Stimulated activated CD8-positive, alpha-beta memory T cell treated with anti-CD3 and anti-CD28 coated beads, Interleukin-15, amount 100 ng/mL, for 4 hours (primary cell): Measurements from ENCODE around the gene GNPTG.

Source experiments
- DNase-seq, 2 donors: peaks; one replicate each; pipeline ENCODE4 v3.0.0-alpha.2; 2020; ENCODE audit warnings: low read depth in 2 of 2

GNPTG gene

DNA sequence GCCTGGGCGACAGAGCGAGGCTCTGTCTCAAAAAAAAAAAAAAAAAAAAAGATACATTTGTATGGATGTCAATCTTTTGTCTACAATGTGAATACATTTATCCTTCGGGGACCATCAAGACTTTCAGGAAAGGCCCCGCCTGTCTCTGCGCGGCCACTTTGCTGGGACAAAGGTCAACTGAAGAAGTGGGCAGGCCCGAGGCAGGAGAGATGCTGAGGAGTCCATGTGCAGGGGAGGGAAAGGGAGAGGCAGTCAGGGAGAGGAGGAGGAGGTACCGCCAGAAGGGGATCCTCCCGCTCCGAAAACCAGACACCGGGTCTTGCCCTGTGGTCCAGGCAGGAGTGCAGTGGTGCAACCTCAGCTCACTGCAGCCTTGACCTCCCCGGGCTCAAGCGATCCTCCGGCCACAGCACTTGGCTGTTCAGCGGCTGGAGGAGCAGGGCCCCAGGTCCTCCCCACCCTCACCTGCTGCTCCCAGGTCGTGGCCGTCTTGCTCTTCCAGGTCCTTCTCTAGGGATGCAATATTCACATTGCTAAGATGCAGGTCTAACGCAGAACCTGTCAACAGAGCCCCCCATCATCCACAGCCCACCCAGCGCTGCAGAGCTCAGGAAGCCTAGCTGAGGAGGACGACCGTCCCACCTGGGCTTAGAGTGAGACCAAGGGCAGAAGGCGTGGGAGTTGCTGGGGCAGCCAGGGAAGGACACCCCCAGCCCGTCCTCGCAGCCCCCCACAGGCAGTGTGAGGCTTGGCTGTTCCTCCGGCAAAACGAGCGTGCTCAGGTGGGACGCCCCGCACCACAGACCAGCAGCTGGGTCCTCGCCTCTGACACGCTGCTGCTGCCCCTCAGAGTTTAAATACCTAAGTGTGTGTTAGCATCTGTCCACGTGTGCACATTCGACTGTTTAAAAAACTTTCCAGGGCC is 19.6 kb downstream of the GNPTG start:
- no peak for DNase-seq

DNA sequence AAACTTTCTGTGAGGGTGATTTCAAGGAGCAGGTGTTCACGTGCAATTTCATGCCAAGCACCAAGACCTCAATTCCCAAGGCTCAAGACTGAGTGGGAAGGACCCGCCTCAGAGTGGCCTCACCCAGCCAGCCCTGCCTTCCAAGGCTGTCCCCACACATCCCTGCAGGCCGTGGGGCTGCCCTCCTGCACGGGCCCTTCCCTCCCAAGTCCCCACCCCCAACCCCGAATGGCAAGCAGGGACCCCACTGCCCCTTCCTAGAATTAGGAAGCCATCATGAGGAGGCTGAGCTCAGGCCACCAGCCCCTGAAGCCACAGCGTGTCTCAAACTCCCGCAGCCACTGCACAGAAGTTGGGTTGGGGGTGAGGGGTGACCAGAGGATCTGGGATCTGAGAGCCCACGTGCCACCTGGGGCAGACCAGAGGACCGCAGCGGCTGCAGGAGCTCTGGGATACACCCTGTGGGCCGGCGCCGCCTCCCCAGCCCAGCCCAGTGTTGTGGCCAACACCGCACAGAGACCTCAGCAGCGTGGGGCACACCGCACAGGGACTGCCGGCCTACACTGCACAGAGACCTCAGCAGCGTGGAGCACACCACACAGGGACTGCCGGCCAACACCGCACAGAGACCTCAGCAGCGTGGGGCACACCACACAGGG is 20.7 kb downstream of the GNPTG start:
- DNase-seq: no peak

DNA sequence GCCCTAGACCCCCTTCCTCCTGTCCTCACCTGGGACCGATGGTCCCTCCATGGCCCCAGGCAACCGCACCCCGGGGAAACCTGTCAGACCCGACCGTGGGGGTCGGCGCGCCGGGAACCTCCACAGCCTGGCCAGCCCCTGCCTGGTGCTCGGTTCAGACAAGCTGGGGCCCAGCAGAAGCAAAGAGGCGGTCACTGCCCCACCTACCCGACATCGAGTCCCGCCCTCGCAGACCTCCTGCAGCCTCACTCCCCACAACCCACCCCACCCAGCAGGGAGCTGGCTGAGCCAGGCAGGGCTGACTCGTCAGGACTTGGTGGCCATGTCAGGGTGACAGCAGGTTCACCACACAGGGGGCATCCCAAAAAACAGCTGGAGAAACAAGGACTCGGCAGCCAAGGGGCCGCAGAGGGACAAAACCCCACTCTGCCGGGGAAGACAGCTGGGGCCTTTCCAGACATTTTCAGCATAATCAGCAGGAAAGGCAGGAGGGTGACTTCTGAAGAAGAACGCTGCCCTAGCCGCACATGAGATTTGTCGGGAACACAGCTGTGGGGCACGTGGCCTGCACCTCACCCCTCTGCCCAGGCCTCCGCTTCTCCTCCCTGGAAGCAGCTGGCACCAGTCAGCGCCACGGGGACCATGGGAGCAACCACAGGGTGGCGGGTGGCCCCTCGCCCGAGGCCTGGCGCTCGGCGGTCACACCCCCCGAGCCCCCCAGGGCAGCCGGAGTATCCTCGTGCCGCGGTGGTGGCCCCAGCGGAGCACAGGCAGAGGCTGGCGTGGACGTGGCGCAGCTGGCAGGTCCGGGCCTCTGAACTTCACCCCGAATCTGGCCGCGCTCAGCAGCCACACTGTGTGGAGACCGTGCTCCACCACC is 22.9 kb downstream of the GNPTG start:
- no peak for DNase-seq

DNA sequence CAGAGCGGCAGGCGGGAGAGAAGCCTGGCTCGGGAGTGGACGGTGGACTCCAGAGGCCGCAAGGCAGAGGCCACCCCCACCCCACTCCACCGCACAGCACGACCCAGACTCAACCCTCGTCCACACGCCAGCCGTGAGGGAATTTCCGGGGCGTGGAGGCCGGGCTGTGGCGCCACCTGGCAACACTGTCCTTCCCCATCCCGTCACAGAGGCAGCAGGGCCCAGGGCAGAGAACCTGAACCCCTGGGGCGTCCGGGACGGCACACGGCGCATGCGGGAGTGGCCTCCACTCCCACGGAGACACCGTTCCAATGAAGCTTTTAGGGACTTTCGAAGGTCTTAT is 23.5 kb downstream of the GNPTG start:
- DNase-seq: no peak

DNA sequence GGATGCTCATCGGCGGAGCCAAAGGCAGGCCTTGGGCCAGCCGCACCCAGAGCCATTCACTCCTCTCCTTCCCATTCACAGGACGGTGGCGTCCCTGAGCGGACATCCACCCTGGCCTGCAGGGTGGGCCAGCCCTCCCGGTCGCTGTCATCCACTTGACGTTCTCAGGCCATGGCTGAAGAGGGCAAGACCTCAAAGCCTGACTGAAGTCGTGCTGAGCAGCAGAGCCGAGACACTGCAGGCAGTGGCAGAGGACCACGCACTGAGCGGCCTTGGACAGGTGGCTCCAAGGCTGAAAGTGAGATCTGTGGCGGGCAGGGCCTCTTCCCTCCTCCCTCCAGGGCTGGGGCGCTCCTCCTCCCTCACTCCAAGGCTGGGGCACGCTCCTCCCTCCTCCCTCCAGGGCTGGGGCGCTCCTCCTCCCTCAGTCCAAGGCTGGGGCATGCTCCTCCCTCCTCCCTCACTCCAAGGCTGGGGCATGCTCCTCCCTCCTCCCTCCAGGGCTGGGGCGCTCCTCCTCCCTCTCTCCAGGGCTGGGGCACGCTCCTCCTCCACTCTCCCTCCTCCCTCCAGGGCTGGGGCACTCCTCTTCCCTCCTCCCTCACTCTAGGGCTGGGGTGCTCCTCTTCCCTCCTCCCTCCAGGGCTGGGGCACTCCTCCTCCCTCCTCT is 24.1 kb downstream of the GNPTG start:
- DNase-seq: no peak

DNA sequence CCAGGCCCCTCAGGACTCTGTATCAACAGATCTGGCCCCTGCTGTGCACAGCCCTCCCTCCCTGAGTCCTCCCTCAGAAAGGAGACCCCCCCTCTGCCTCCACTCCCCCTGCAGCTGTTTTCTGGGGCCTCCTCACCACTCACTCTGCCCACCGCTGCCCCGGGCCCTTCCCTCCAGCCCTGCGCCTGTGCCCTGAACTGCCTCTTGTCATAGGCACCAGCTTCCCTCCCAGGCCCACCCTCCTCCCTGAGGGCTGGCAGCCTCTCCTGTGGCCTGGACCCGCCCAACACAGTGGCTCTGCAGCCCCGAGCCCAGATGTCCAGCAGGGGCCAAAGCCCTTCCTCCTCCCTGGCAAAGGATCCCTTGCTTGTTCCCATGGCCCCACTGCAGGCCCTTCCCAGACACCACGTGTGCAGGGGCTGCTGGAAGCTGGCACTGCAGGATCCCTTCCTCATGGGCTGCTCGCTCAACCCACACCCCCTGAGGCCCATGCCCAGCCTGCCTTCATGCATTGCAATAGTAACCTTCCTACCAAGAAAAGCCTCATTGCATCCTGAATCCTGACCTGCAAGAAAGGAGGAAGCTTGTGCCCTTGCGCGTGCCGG is 25.8 kb downstream of the GNPTG start:
- DNase-seq: no peak

DNA sequence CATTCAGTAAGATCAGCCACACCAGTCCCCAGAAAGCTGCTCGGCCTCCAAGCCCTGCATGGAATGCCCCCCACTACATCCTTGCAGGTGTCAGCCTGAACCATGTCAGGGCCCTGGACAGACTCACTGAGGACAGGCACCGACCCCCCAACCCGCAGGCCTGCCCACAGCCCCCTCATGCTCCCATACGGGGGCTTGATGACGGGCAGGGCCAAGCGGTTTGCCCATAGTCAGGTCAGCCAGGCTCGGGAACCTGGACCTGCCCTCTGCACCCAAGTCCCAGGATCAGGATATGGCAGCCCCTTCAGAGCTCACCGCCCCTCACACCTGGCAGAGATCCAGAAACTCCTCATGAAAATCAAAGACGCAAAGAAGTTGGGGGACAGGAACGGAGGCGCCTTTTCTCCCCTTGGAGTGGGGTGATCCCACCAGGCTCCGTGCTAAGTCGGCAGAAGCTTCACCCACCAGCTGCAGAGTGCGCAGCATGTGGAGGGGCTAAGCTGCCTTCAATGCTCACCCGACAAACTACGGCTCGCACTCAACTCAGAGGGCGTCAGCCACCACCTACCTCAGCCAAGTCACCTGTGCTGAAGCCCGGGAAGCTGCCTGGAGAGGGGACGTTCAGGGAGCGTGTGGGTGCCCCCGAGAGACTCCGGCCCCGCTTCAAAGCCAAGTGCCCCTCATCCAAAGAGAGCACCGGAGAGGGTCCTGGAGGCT is 26.5 kb downstream of the GNPTG start:
- no peak for DNase-seq

DNA sequence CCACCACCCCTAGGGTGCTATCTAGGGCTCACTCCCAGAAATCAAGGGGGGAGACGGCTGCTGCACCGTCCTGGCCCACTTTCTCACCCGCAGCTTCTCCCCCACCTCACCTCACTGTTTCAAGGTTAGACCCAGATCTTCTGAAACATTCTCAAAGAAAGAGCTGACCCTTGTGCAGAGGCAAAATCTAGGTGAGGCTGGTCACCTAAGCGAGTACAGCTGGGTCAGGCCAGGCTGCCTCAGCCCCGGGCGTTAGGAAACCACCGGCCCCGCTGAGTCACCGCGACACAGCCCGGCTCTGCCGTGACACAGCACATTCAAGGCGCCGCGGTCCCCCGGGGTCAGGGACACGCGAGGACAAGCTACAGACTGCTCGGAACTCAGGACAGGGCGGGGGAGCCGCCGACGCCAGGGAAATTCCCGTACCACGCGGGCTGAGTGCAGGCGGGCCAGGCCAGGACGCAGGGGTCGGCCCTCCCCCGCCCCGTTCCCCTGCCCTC is 27.1 kb downstream of the GNPTG start:
- DNase-seq: peak; percentile 36 to 51

DNA sequence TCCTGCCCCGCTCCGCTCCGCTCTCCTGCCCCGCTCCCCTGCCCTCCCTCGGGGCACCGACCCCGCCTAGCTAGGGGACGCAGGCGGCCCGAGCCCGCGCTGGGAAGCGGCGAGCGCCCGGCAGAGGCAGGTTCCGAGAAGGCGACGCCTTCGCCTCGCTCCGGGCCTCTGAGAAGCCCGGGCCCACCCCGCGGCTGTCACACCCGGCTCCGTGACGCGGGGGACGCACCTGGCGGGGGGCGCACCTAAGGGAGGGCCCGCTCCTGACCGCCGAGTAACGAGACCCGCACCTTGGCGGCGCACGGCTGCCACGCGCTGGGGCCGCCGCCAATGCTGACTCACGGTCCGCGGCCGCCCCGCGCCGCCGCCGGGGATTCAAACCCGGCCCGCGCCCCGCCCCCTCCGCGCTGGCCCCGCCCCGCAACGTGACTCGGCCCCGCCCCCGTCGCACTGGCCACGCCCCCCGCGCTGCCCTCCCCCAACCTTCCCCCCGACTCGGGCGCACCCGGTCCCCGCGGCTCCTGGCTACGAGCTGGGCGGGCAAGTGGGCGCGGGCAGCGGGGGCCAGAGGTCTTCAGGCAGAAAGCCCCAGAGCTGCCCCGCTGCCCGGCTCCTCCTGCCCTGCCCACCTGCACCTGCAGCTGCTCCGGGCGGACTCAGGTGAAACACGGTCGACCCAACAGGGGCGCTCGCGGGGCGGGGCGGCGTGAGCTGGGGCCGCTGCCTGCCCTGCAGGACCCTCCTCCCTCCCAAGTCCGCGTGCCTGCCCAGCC is 27.8 kb downstream of the GNPTG start:
- peak; percentile 14 to 49 for DNase-seq

DNA sequence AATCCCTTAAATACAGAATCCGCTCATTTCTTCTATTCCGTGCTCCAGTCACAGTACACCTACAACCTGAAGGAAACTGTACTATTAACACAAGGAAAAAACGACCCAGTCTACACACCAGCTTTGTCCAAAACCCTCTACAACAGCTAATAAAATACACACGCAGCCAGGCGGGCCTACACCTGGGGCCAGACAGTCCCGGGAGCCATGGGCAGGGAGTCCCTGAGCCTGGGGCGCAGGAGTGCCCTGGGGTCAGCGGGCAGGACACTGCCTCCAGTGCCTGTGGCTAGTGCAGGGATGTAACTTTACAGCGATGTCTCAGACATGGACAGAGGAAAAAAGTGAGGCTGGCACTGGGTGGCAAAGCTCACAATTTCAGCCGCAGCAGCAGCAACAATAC is 28.5 kb downstream of the GNPTG start:
- no peak for DNase-seq

DNA sequence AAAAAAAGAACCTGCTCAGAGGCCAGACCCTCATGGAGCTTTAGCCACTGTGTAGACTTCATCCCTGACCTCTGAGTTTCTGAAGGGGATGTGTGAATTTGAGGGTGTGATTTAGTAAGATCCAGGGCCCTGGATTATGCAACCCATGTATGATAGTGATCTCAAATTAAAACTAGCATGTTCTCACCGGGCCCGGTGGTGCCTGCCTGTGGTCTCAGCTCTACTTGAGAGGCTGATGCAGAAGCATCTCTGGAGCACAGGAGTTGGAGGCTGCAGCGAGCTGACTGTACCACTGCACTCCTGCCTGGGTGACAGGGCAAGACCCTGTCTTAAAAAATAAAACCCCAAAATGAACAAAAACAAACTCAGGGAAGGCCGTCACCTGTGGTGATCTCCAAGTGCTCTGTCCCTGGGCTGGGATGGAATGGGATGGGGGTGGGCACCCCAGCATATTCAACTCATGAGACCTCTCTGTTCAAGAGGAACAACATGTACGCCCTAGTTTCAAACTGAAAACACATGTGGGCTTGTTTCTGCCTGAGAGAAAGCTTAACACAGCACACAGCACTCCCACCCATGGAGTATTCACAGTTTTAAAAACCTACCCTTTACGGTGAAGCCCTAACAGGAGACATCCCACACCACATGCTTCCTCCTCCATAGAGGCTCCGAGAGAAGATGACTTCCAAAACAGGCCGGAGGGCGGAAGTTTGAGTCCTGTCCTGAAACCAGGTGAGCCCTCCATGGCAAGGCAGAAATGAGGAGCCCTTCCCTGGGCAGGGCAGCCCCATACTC is 30.1 kb downstream of the GNPTG start:
- DNase-seq: no peak

DNA sequence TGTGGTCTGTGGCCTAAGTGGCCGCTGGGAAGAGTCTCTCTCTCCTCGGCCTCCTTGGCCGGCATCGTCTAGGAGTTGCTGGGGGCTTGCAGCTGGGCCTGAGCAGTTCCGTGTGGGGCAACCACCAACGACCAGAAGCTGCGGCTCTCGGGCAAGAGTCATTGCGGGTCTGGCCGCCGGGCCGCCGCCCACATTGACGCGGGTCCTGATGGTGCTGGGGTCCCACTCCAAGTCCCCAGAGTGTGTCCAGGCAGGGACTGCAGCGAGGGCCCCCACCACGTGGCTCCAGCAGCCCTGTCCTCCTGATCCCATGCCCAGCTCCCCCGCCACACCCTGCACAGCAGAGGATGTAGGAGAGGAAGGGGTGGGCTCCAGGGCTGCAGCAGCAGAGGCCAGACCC is 31.8 kb downstream of the GNPTG start:
- no peak for DNase-seq

DNA sequence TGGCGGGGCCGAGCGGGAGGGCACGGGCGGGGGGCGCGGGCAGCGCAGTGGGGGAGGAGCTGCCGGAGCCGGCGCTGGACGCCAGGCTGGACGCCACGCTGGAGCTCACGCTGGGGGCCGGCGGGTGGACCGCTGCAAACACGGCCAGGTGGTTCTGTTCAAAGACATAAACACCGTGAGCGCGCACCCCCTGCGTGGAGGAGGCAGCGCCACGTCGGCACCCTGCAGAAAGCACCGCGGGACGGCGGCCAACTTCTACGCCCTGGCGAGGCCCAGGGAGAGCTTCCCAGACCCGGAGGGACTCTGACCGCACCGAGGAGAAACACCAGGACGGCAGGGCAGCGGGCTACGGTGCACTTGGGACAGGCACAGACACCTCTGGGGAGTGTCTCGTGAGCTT is 33.5 kb downstream of the GNPTG start:
- DNase-seq: no peak

DNA sequence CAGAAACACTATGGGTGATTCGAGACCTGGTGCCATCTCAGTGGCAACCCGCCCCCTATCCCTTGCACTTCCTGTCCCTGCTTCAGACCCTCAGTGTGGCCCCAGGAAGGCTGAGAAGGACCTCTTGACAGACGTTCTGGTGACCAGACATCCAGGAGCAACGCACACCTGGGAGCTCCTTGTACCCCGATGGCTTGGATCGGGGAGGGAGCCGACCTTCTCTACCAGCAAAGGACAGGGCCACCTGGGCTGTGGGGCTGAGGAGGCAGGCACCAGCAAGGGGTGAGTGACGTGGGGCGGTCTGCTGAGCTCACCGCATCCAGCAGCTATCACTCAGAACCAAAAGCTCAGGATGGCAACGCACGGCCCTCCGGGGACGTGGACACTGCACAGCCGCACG is 35.6 kb downstream of the GNPTG start:
- DNase-seq: no peak

DNA sequence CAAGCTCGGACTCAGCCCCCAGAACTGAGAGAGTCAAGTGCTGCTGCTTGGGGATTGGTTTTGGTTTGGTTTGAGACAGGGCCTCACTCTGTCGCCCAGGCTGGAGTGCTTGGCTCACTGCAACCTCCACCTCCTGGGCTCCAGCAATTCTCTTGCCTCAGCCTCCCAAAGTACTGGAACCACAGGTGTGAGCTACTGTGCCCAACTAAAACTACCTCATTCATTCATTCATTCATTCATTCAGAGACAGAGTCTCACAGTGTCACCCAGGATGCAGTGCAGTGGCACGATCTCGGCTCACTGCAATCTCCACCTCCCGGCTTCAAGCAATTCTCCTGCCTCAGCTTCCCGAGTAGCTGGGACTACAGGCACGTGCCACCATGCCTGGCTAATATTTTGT is 38.0 kb downstream of the GNPTG start:
- no peak for DNase-seq

DNA sequence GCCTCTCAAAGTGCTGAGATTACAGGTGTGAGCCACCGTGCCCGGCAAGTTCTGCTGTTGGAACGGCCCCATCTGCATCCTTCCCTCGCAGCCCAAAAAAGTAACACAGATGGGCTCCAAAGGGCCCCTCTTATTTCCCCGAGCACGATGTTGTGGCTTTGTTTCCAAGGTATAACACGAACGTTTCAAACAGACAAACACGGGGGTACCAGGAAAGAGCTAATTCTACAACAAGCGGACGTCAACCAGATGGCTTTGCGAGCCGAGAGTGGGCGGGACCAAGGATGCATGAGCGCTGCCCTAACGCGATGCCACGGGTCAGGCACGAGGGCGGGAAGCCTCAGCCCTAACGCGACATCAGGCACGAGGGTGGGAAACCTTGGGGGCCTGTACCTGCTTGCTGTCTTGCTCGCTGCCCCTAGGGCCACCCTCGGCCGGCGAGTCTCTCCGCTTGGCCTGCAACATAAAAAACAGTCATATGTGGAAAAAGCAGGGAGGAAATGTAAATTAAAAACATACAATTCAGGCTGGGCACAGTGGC is 38.6 kb downstream of the GNPTG start:
- no peak for DNase-seq

DNA sequence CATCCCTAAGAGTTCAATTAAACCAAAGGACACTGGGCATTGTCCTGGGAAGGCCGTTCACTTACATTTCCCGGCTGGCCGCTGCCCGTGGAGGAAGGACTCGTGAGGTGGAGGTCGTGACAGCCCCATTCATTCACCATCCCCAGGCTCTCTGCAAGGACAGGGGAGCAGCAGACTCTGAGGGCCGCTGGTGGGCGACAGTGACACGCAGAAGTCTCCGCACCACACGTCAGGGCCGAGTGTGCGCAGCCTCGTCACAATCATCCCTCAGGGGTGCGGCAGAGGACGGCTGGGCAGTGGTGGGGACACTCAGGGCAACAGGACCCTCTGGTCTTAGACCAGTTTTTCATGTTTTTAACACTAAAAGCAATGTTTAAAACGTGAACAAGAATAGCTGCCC is 41.1 kb downstream of the GNPTG start:
- DNase-seq: no peak

DNA sequence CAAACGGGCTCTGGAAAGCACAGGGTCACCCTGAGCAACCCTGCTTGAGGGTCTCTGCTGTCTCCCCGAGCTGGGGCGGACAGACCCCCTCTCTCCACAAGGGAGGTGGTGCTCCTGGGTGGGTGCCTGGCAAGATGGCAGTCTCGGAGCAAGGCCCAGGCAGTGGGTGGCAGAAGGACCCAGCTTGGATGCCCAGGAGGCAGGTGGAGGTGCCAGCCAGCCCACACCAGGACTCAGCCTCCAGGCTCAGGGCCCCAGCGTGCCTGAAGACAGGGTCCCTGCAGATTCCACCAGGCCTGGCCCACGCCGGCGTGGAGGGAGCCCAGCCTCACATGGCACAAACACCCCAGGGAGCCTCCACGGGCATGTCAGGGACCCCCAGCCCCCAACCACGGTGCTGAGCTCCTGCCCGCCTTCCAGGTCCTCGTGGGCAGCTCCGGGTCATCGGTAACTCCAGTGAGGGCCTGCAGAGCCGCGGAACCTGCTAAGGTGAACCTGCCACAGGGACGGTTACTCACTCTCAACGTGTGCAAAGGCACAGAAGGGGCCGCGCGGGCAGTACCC is 42.0 kb downstream of the GNPTG start:
- no peak for DNase-seq
